Sigmoid colon (tissue), 7 donors: ENCODE data around the gene CLTA. TPM values are rescaled to one million over a fixed set of nuclear protein-coding genes. Genes with fewer than 3 reads are reported as not detected.
A peak's percentile ranks its signal among the peaks of the same experiment; 100 is the strongest.
"Not testable (repeated sequence)": the region's sequence is repeated elsewhere in the genome, so short reads cannot be mapped to it uniquely, and the experiment has no call there.

Experiments used
- DNase-seq: peaks from one replicate; pipeline ENCODE4 v3.0.0-alpha.2; 2019
- H3K27ac ChIP-seq, 4 donors: fragments of 200-600 bp; sonication (generic); one replicate each; pipeline ENCODE4 v1.5.1; 2016 to 2019; ENCODE audit warnings: mild to moderate bottlenecking in 1 of 4
- H3K27me3 ChIP-seq, 3 donors: fragments of 200-600 bp; sonication (generic); one replicate each; pipeline ENCODE4 v1.5.1; 2019; ENCODE audit warnings: mild to moderate bottlenecking in 1 of 3
- H3K36me3 ChIP-seq, 4 donors: fragments of 200-600 bp; sonication (generic); one replicate each; pipeline ENCODE4 v1.5.1; 2016 to 2019
- H3K4me1 ChIP-seq, 4 donors: fragments of 200-600 bp; sonication (generic); one replicate each; pipeline ENCODE4 v1.5.1; 2017 to 2019
- H3K4me3 ChIP-seq, 4 donors: fragments of 200-600 bp; sonication (generic); one replicate each; pipeline ENCODE4 v1.5.1; 2017 to 2019; ENCODE audit warnings: mild to moderate bottlenecking in 2 of 4, moderate library complexity in 1 of 4
- H3K9me3 ChIP-seq, 4 donors: fragments of 200-600 bp in 3 of 4; sonication (generic) in 3 of 4; one replicate each; pipeline versions ENCODE4 v1.5.1 to v1.6.1; 2013 to 2019
- CTCF ChIP-seq, 4 experiments: fragments of 450-650 bp in 3 of 4; fragments of 200-600 bp in 1 of 4; IDR thresholded peaks; one replicate each; pipeline ENCODE4 v1.5.1; 2016 to 2019; ENCODE audit warnings: antibody characterized with exemption in 4 of 4, mild to moderate bottlenecking in 3 of 4, moderate library complexity in 2 of 4
- EP300 ChIP-seq, 4 donors: sonication (generic); formaldehyde crosslinking; IDR thresholded peaks; one replicate each; pipeline ENCODE4 v1.6.1; 2017; ENCODE audit warnings: antibody characterized with exemption in 4 of 4
- POLR2A ChIP-seq, 2 donors: fragments of 450-650 bp; IDR thresholded peaks; one replicate each; pipeline ENCODE4 v1.6.1; 2016; ENCODE audit warnings: antibody characterized with exemption in 2 of 2, mild to moderate bottlenecking in 2 of 2, moderate library complexity in 2 of 2
- POLR2AphosphoS5 ChIP-seq, 4 donors: sonication (generic); formaldehyde crosslinking; IDR thresholded peaks; one replicate each; pipeline ENCODE4 v1.6.1; 2017; ENCODE audit warnings: antibody characterized with exemption in 4 of 4
- WGBS, 2 donors: extraction: QIAGEN DNeasy Blood & Tissue Kit; methylation state at CpG; one replicate each; pipeline ENCODE4 v1.1.7; 2013; 5-methylcytosine and 5-hydroxymethylcytosine counted together
- intact Hi-C: fragments of 100-400 bp; cut with DNase I; formaldehyde crosslinking; loops from one replicate; pipeline ENCODE4 v1.15.1; 2023
- polyA plus RNA-seq, 3 donors: library from polyadenylated mRNA; stranded (reverse); fragments of 200-250 nt; gene quantifications; one replicate each; pipeline ENCODE4 v1.2.3, GENCODE V29; 2013
- total RNA-seq, 4 donors: library from RNA; depleted of rRNA; stranded (reverse); fragments of >200 nt; gene quantifications; one replicate each; pipeline ENCODE4 v1.1.0, GENCODE V29; 2016
- donor health status: healthy with polysubstance abuse.
- donor health status: Bipolar disorder and iron deficiency.
- donor health status: healthy.

The CLTA gene
- total and polyA plus RNA-seq, 7 donors = 151 to 299 (median 176) TPM

- intact Hi-C loops = no loop called here
- Histone ChIP-seq H3K9me3 (no peaks in the 10 kb centered on the region), H3K27me3 (no peaks in the 10 kb centered on the region), H3K4me1 (peaks cover 0 to 16% (median 12%) of the 10 kb centered on the region in 4 donors), H3K27ac (no peak overlapping the region), H3K36me3 (no peaks in the 10 kb centered on the region), H3K4me3 (no peak overlapping the region)
- WGBS, 2 donors = 97% methylated on average over 13 of the region's 13 CpGs
- no peak for TF ChIP-seq CTCF (IDR thresholded peaks at IDR 0.05)
- no peak for TF ChIP-seq POLR2A (IDR thresholded peaks at IDR 0.05)
- no peak for TF ChIP-seq POLR2AphosphoS5 (IDR thresholded peaks at IDR 0.05)
- TF ChIP-seq EP300 (IDR thresholded peaks at IDR 0.05) = no peak
- DNase-seq = no peak
Measured at GRCh38 chr9:36170531-36170930, 20.2 kb upstream of the CLTA start.

- H3K36me3 ChIP-seq = no peaks in the 10 kb centered on the region
- H3K4me3 ChIP-seq = no peak overlapping the region
- 97 to 99% methylated on average over 2 of the region's 2 CpGs for WGBS, 2 donors
- no peaks in the 10 kb centered on the region for H3K9me3 ChIP-seq
- no peak for TF ChIP-seq EP300 (IDR thresholded peaks at IDR 0.05)
- TF ChIP-seq POLR2AphosphoS5 (IDR thresholded peaks at IDR 0.05) = no peak
- no peak for TF ChIP-seq CTCF (IDR thresholded peaks at IDR 0.05)
- no peak for TF ChIP-seq POLR2A (IDR thresholded peaks at IDR 0.05)
- no peaks in the 10 kb centered on the region for H3K4me1 ChIP-seq
- intact Hi-C loops = no loop called here
- H3K27ac ChIP-seq = no peak overlapping the region
- no peak for DNase-seq
- no peaks in the 10 kb centered on the region for H3K27me3 ChIP-seq
Measured at GRCh38 chr9:36173861-36174260, 16.9 kb upstream of the CLTA start.

- intact Hi-C loops = no loop called here
- Histone ChIP-seq H3K27me3 (no peaks in the 10 kb centered on the region), H3K9me3 (no peaks in the 10 kb centered on the region), H3K27ac (no peak overlapping the region), H3K4me1 (no peaks in the 10 kb centered on the region), H3K4me3 (no peak overlapping the region), H3K36me3 (no peaks in the 10 kb centered on the region)
- TF ChIP-seq CTCF (IDR thresholded peaks at IDR 0.05) (no peak), POLR2A (IDR thresholded peaks at IDR 0.05) (no peak), POLR2AphosphoS5 (IDR thresholded peaks at IDR 0.05) (no peak), EP300 (IDR thresholded peaks at IDR 0.05) (no peak)
- 85 to 88% methylated on average over 7 of the region's 7 CpGs for WGBS, 2 donors
- DNase-seq = no peak
Measured at GRCh38 chr9:36174271-36174670, 16.4 kb upstream of the CLTA start.

GRCh38 chr9:36174731-36175130 is 16.0 kb upstream of the CLTA start:
- H3K4me3 ChIP-seq = no peak overlapping the region
- H3K9me3 ChIP-seq = no peaks in the 10 kb centered on the region
- no peak for TF ChIP-seq CTCF (IDR thresholded peaks at IDR 0.05)
- no peak for TF ChIP-seq POLR2A (IDR thresholded peaks at IDR 0.05)
- TF ChIP-seq EP300 (IDR thresholded peaks at IDR 0.05) = no peak
- TF ChIP-seq POLR2AphosphoS5 (IDR thresholded peaks at IDR 0.05) = no peak
- 86% methylated on average over 3 of the region's 3 CpGs for WGBS, 2 donors
- no peaks in the 10 kb centered on the region for H3K36me3 ChIP-seq
- no peak overlapping the region for H3K27ac ChIP-seq
- no peaks in the 10 kb centered on the region for H3K4me1 ChIP-seq
- no peaks in the 10 kb centered on the region for H3K27me3 ChIP-seq
- DNase-seq = no peak
- intact Hi-C loops = no loop called here

GRCh38 chr9:36175209-36175608 is 15.5 kb upstream of the CLTA start:
- H3K4me3 ChIP-seq, DNase-seq, H3K27ac ChIP-seq, H3K36me3 ChIP-seq, H3K9me3 ChIP-seq, intact Hi-C loops, H3K4me1 ChIP-seq, H3K27me3 ChIP-seq: not testable (repeated sequence)
- WGBS, 2 donors = 93% methylated on average over 3 of the region's 3 CpGs

- WGBS, 2 donors = 95 to 97% methylated on average over 10 of the region's 10 CpGs
- H3K4me3 ChIP-seq, intact Hi-C loops: not testable (repeated sequence)
Measured at GRCh38 chr9:36176496-36176895, 14.2 kb upstream of the CLTA start.

More at GRCh38 chr9:36176496-36176895, 14.2 kb upstream of the CLTA start:
- H3K36me3 ChIP-seq, H3K27ac ChIP-seq, H3K27me3 ChIP-seq, H3K9me3 ChIP-seq, H3K4me1 ChIP-seq: not testable (repeated sequence)
- peak; percentile 26 for DNase-seq
